ENCODE measurements around the gene UBE2D3.

DNA sequence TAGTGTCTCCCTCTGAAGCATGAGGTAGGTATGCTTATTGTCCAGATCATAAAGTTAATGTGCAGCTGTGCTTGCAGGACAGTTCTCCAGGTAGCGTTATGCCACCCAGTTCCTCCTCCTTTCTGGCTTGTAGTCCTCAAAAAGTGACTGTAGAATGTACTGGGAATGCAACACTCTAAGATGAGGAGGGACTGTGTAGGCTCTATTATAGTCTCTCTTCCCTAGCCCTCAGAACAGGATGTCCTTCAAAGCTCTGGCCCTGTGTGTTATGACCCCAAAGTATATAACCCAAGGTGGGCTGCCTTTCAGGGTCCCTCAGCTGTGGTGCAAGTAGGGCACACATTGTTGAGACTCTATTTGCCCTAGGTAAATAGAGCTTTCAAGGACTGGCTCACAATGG lies 45.8 kb downstream of the UBE2D3 start:
- TF ChIP-seq EP300 (conservative IDR thresholded peaks at IDR 0.05; ENCODE audit: poor library complexity, severe bottlenecking): no peak
- no peak for TF ChIP-seq EZH2 (IDR thresholded peaks at IDR 0.05; ENCODE audit: borderline replicate concordance, insufficient read depth, low read length, poor library complexity, severe bottlenecking)
- no peak for TF ChIP-seq TAF1 (IDR thresholded peaks at IDR 0.05; ENCODE audit: low read depth)

Measured in neural cell (in vitro differentiated cells).